Transverse colon (tissue), 4 donors: ENCODE measurements around the gene BRCC3.

Experiments
- EP300 ChIP-seq: sonication (generic); formaldehyde crosslinking; IDR thresholded peaks from one replicate; pipeline ENCODE4 v1.6.1; 2017; ENCODE audit warnings: antibody characterized with exemption, low read depth
- POLR2A ChIP-seq: fragments of 450-650 bp; IDR thresholded peaks from one replicate; pipeline ENCODE4 v1.6.1; 2016; ENCODE audit warnings: antibody characterized with exemption, mild to moderate bottlenecking, moderate library complexity
- POLR2AphosphoS5 ChIP-seq, 3 donors: sonication (generic); formaldehyde crosslinking; IDR thresholded peaks; one replicate each; pipeline ENCODE4 v1.6.1; 2016; ENCODE audit warnings: antibody characterized with exemption in 3 of 3
- TF ChIP-seq, protein P1 (sequence below), 5 experiments: fragments of 200-600 bp in 3 of 5; fragments of 450-650 bp in 2 of 5; sonication (generic) in 3 of 5; IDR thresholded peaks; 1 replicate in 2 of 5; 2 replicates in 3 of 5; pipeline ENCODE4 v1.5.1; 2016 to 2017; ENCODE audit warnings: antibody characterized with exemption in 5 of 5, inconsistent platforms in 3 of 5, mild to moderate bottlenecking in 2 of 5, moderate library complexity in 1 of 5

GRCh38 chrX:155053656-155054055, 17.7 kb upstream of the BRCC3 start:
- TF ChIP-seq, protein P1, sequence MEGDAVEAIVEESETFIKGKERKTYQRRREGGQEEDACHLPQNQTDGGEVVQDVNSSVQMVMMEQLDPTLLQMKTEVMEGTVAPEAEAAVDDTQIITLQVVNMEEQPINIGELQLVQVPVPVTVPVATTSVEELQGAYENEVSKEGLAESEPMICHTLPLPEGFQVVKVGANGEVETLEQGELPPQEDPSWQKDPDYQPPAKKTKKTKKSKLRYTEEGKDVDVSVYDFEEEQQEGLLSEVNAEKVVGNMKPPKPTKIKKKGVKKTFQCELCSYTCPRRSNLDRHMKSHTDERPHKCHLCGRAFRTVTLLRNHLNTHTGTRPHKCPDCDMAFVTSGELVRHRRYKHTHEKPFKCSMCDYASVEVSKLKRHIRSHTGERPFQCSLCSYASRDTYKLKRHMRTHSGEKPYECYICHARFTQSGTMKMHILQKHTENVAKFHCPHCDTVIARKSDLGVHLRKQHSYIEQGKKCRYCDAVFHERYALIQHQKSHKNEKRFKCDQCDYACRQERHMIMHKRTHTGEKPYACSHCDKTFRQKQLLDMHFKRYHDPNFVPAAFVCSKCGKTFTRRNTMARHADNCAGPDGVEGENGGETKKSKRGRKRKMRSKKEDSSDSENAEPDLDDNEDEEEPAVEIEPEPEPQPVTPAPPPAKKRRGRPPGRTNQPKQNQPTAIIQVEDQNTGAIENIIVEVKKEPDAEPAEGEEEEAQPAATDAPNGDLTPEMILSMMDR (IDR thresholded peaks at IDR 0.05), result no peak
- TF ChIP-seq POLR2A, result no peak
- no peak for TF ChIP-seq POLR2AphosphoS5 (IDR thresholded peaks at IDR 0.05)
- no peak for TF ChIP-seq EP300
